Aorta (tissue), 5 donors: ENCODE data around the gene H1-8. TPM values are rescaled to one million over a fixed set of nuclear protein-coding genes. Genes with fewer than 3 reads are reported as not detected.
A peak's percentile ranks its signal among the peaks of the same experiment; 100 is the strongest.

Experiments
- ATAC-seq: fragments of 200-7000 bp; cut with Tn5 transposase; one replicate; pipeline ENCODE4 v1.9.1; 2022; ENCODE audit warnings: moderate library complexity; ENCODE audit not compliant: low FRiP score
- DNase-seq, 2 donors: peaks; one replicate each; pipeline ENCODE4 v3.0.0-alpha.2; 2020
- H3K27ac ChIP-seq, 2 donors: one replicate each; pipeline ENCODE4 v1.5.1; 2013; ENCODE audit warnings: low read length in 2 of 2, mild to moderate bottlenecking in 2 of 2, moderate library complexity in 2 of 2, control low read depth in 1 of 2, inconsistent platforms in 1 of 2, low read depth in 1 of 2
- H3K27me3 ChIP-seq, 2 donors: one replicate each; pipeline ENCODE4 v1.6.1; 2013; ENCODE audit warnings: control low read depth in 1 of 2, low read length in 1 of 2, mild to moderate bottlenecking in 1 of 2, moderate library complexity in 1 of 2; ENCODE audit not compliant: insufficient read depth in 2 of 2, control insufficient read depth in 1 of 2
- H3K36me3 ChIP-seq, 2 donors: one replicate each; pipeline ENCODE4 v1.6.1; 2013; ENCODE audit warnings: control low read depth in 1 of 2, low read length in 1 of 2, mild to moderate bottlenecking in 1 of 2; ENCODE audit not compliant: insufficient read depth in 2 of 2, control insufficient read depth in 1 of 2
- H3K4me1 ChIP-seq, 2 donors: one replicate each; pipeline ENCODE4 v1.6.1; 2013; ENCODE audit warnings: low read length in 2 of 2, control low read depth in 1 of 2, mild to moderate bottlenecking in 1 of 2, moderate library complexity in 1 of 2; ENCODE audit not compliant: insufficient read depth in 2 of 2, control insufficient read depth in 1 of 2
- H3K4me3 ChIP-seq, 2 donors: one replicate each; pipeline ENCODE4 v1.5.1; 2013; ENCODE audit warnings: low read length in 2 of 2, control low read depth in 1 of 2, mild to moderate bottlenecking in 1 of 2
- H3K9me3 ChIP-seq: one replicate; pipeline ENCODE4 v1.6.1; 2013; ENCODE audit warnings: mild to moderate bottlenecking, low read length; ENCODE audit not compliant: control insufficient read depth
- WGBS, 2 donors: extraction: QIAGEN DNeasy Blood & Tissue Kit; methylation state at CpG; one replicate each; pipeline ENCODE4 v1.1.7; 2013; 5-methylcytosine and 5-hydroxymethylcytosine counted together
- intact Hi-C, 2 donors: fragments of 100-400 bp; cut with DNase I; formaldehyde crosslinking; loops; one replicate each; pipeline versions ENCODE4 v1.14.2 to v1.15.0; 2022
- polyA plus RNA-seq, 2 donors: library from polyadenylated mRNA; stranded (reverse); fragments of 200-250 nt; gene quantifications; one replicate each; pipeline ENCODE4 v1.2.3, GENCODE V29; 2013
- total RNA-seq, 2 donors: library from RNA; stranded (reverse); fragmentation: NEBNext Ultra II Directional; extraction: Animal tissue kit (Norgen Biotek cat#: 25700); gene quantifications; one replicate each; pipeline ENCODE4 v1.2.1, GENCODE V29; 2021
- donor health status: healthy with polysubstance abuse.
- donor health status: Bipolar disorder and iron deficiency.
- donor health status: DM: no; HTN: no; CAD: no.
- donor health status: DM: no; HTN: no; CAD: no.
- donor health status: DM: yes; HTN: yes; CAD: no.

The H1-8 gene
- total and polyA plus RNA-seq, 4 donors, result not detected

- Histone ChIP-seq H3K4me1 (no peaks in the 10 kb centered on the region), H3K27me3 (no peaks in the 10 kb centered on the region), H3K27ac (peak overlapping the region in 1 of 2 donors; percentile 41), H3K9me3 (no peaks in the 10 kb centered on the region), H3K36me3 (no peaks in the 10 kb centered on the region), H3K4me3 (no peak overlapping the region)
- DNase-seq, result no peak
- intact Hi-C loops, result loop anchor here (2.0 to 5.0 kb wide), 3 partner anchors 35 to 69 kb away; no protein-coding TSS in a partner anchor
- 66 to 68% methylated on average over 18 of the region's 18 CpGs for WGBS, 2 donors
- no peak for ATAC-seq
Measured at GRCh38 chr3:129561619-129562248, 18.8 kb downstream of the H1-8 start.

- Histone ChIP-seq H3K27me3 (no peaks in the 10 kb centered on the region), H3K36me3 (no peaks in the 10 kb centered on the region), H3K27ac (no peak overlapping the region), H3K4me1 (no peaks in the 10 kb centered on the region), H3K9me3 (no peaks in the 10 kb centered on the region), H3K4me3 (no peak overlapping the region)
- WGBS, 2 donors, result 89 to 92% methylated on average over 19 of the region's 19 CpGs
- ATAC-seq (no peak), DNase-seq (no peak)
- intact Hi-C loops, result loop anchor here (5.0 kb wide), 2 partner anchors 39 to 71 kb away; no protein-coding TSS in a partner anchor
Measured at GRCh38 chr3:129562803-129563202, 19.8 kb downstream of the H1-8 start.

- Histone ChIP-seq H3K27me3 (no peaks in the 10 kb centered on the region), H3K27ac (no peak overlapping the region), H3K4me3 (no peak overlapping the region), H3K4me1 (no peaks in the 10 kb centered on the region), H3K36me3 (no peaks in the 10 kb centered on the region), H3K9me3 (no peaks in the 10 kb centered on the region)
- no peak for ATAC-seq
- WGBS, 2 donors, result 94 to 95% methylated on average over 12 of the region's 12 CpGs
- intact Hi-C loops, result loop anchor here (5.0 kb wide), 2 partner anchors 39 to 71 kb away; no protein-coding TSS in a partner anchor
- DNase-seq, result no peak
Measured at GRCh38 chr3:129563332-129563731, 20.4 kb downstream of the H1-8 start.

- ATAC-seq, result no peak
Measured at GRCh38 chr3:129563850-129564535, 21.0 kb downstream of the H1-8 start.

GRCh38 chr3:129564981-129565644, 22.1 kb downstream of the H1-8 start:
- no peak overlapping the region for H3K4me3 ChIP-seq
- intact Hi-C loops, result loop anchor here (5.0 kb wide), 2 partner anchors 37 to 73 kb away; no protein-coding TSS in a partner anchor
- no peaks in the 10 kb centered on the region for H3K27me3 ChIP-seq
- DNase-seq, result no peak
- no peaks in the 10 kb centered on the region for H3K36me3 ChIP-seq
- ATAC-seq, result no peak
- H3K27ac ChIP-seq, result peak overlapping the region in 1 of 2 donors; percentile 8
- no peaks in the 10 kb centered on the region for H3K4me1 ChIP-seq
- H3K9me3 ChIP-seq, result no peaks in the 10 kb centered on the region
- WGBS, 2 donors, result 90 to 95% methylated on average over 21 of the region's 21 CpGs

More at GRCh38 chr3:129563850-129564535, 21.0 kb downstream of the H1-8 start:
- Histone ChIP-seq H3K36me3 (no peaks in the 10 kb centered on the region), H3K9me3 (no peaks in the 10 kb centered on the region), H3K27ac (peak overlapping the region in 1 of 2 donors; percentile 49), H3K4me3 (no peak overlapping the region), H3K4me1 (no peaks in the 10 kb centered on the region), H3K27me3 (no peaks in the 10 kb centered on the region)
- 47 to 53% methylated on average over 8 of the region's 8 CpGs for WGBS, 2 donors
- intact Hi-C loops, result loop anchor here (5.0 kb wide), 2 partner anchors 38 to 72 kb away; no protein-coding TSS in a partner anchor
- DNase-seq, result no peak

GRCh38 chr3:129565902-129566301, 22.9 kb downstream of the H1-8 start:
- Histone ChIP-seq H3K27me3 (no peaks in the 10 kb centered on the region), H3K9me3 (no peaks in the 10 kb centered on the region), H3K4me3 (no peak overlapping the region), H3K4me1 (no peaks in the 10 kb centered on the region), H3K36me3 (peaks cover 0 to 2% of the 10 kb centered on the region in 2 donors), H3K27ac (no peak overlapping the region)
- ATAC-seq (no peak), DNase-seq (no peak)
- intact Hi-C loops, result no loop called here
- 95 to 97% methylated on average over 7 of the region's 7 CpGs for WGBS, 2 donors

- Histone ChIP-seq H3K36me3 (peaks cover 0 to 2% of the 10 kb centered on the region in 2 donors), H3K27me3 (no peaks in the 10 kb centered on the region), H3K27ac (no peak overlapping the region), H3K9me3 (no peaks in the 10 kb centered on the region), H3K4me1 (no peaks in the 10 kb centered on the region), H3K4me3 (no peak overlapping the region)
- ATAC-seq (no peak), DNase-seq (no peak)
- intact Hi-C loops, result no loop called here
- WGBS, 2 donors, result 80 to 87% methylated on average over 16 to 18 of the region's 18 CpGs
Measured at GRCh38 chr3:129567176-129567705, 24.3 kb downstream of the H1-8 start.

GRCh38 chr3:129567939-129568338, 25.0 kb downstream of the H1-8 start:
- ATAC-seq, result no peak
- intact Hi-C loops, result no loop called here
- WGBS, 2 donors, result 61 to 68% methylated on average over 6 of the region's 6 CpGs
- H3K4me3 ChIP-seq, result no peak overlapping the region
- no peaks in the 10 kb centered on the region for H3K9me3 ChIP-seq
- H3K27me3 ChIP-seq, result no peaks in the 10 kb centered on the region
- H3K27ac ChIP-seq, result no peak overlapping the region
- H3K36me3 ChIP-seq, result peaks cover 0 to 2% of the 10 kb centered on the region in 2 donors
- H3K4me1 ChIP-seq, result no peaks in the 10 kb centered on the region
- DNase-seq, result no peak
